CD8-positive, alpha-beta memory T cell (primary cell): ENCODE data around the gene DGKD. TPM values are rescaled to one million over a fixed set of nuclear protein-coding genes. Genes with fewer than 3 reads are reported as not detected.

Experiments
- CTCF ChIA-PET: fragments of 350-600 bp; sonication (Branson Sonifier 250); formaldehyde crosslinking; loops from one replicate; lab custom pipeline; 2021; ENCODE audit warnings: antibody characterized with exemption; lab: Charles Lee
- POLR2A ChIA-PET: fragments of 350-600 bp; sonication (Branson Sonifier 250); formaldehyde crosslinking; loops from one replicate; lab custom pipeline; 2021; ENCODE audit warnings: antibody characterized with exemption; lab: Charles Lee
- DNase-seq, 5 donors: peaks; one replicate each; pipeline versions ENCODE4 v3.0.0 to v3.0.0-alpha.2; 2020 to 2022; ENCODE audit warnings: mixed read lengths in 1 of 5
- H3K27ac ChIP-seq: one replicate; pipeline ENCODE4 v1.7.0; 2013; ENCODE audit warnings: low read depth, mild to moderate bottlenecking, low read length, moderate library complexity
- H3K27me3 ChIP-seq: 2 replicates; pipeline ENCODE4 v1.7.0; 2013; ENCODE audit warnings: low read length, mild to moderate bottlenecking; ENCODE audit not compliant: insufficient read depth, poor library complexity, severe bottlenecking
- H3K36me3 ChIP-seq: 2 replicates; pipeline ENCODE4 v1.7.0; 2013; ENCODE audit warnings: mild to moderate bottlenecking, low read length, moderate library complexity; ENCODE audit not compliant: insufficient read depth
- H3K4me1 ChIP-seq: 2 replicates; pipeline ENCODE4 v1.7.0; 2013; ENCODE audit warnings: mild to moderate bottlenecking, low read length, moderate library complexity; ENCODE audit not compliant: insufficient read depth
- H3K4me3 ChIP-seq: 2 replicates; pipeline ENCODE4 v1.7.0; 2013; ENCODE audit warnings: mild to moderate bottlenecking, low read length
- H3K9me3 ChIP-seq: 2 replicates; pipeline ENCODE4 v1.7.0; 2013; ENCODE audit warnings: mild to moderate bottlenecking, low read length
- H3K27ac Mint-ChIP-seq, 8 donors: one replicate each; pipeline ENCODE4 v1.8.0; 2020 to 2021; ENCODE audit warnings: mixed read lengths in 8 of 8, mild to moderate bottlenecking in 6 of 8, inconsistent platforms in 3 of 8, moderate library complexity in 3 of 8
- H3K27me3 Mint-ChIP-seq, 2 donors: one replicate each; pipeline ENCODE4 v1.8.0; 2020 to 2021; ENCODE audit warnings: mixed read lengths in 2 of 2, mild to moderate bottlenecking in 1 of 2, moderate library complexity in 1 of 2
- H3K36me3 Mint-ChIP-seq, 3 donors: one replicate each; pipeline ENCODE4 v1.8.0; 2020 to 2021; ENCODE audit warnings: mixed read lengths in 3 of 3, inconsistent platforms in 1 of 3, mild to moderate bottlenecking in 1 of 3
- H3K4me1 Mint-ChIP-seq, 3 donors: one replicate each; pipeline ENCODE4 v1.8.0; 2020 to 2021; ENCODE audit warnings: mixed read lengths in 3 of 3, inconsistent platforms in 1 of 3, mild to moderate bottlenecking in 1 of 3
- H3K4me3 Mint-ChIP-seq, 7 donors: one replicate each; pipeline ENCODE4 v1.8.0; 2020 to 2021; ENCODE audit warnings: mixed read lengths in 7 of 7, mild to moderate bottlenecking in 6 of 7, moderate library complexity in 4 of 7, inconsistent platforms in 2 of 7
- H3K9me3 Mint-ChIP-seq, 5 donors: one replicate each; pipeline ENCODE4 v1.8.0; 2020 to 2022; ENCODE audit warnings: mixed read lengths in 5 of 5, mild to moderate bottlenecking in 3 of 5, moderate library complexity in 2 of 5, inconsistent platforms in 1 of 5
- polyA plus RNA-seq: library from polyadenylated mRNA; unstranded; fragments of 300-500 nt; fragmentation: Illumina TruSeq; gene quantifications from one replicate; pipeline ENCODE4 v1.2.3, GENCODE V29; 2021
- total RNA-seq, 2 experiments: library from RNA; stranded (reverse); gene quantifications; one replicate each; pipeline ENCODE4 v1.2.3, GENCODE V29; 2021

Gene DGKD
- total and polyA plus RNA-seq, 3 experiments from 2014 or later, result 32.6 to 61.9 (median 54.2) TPM

DNA sequence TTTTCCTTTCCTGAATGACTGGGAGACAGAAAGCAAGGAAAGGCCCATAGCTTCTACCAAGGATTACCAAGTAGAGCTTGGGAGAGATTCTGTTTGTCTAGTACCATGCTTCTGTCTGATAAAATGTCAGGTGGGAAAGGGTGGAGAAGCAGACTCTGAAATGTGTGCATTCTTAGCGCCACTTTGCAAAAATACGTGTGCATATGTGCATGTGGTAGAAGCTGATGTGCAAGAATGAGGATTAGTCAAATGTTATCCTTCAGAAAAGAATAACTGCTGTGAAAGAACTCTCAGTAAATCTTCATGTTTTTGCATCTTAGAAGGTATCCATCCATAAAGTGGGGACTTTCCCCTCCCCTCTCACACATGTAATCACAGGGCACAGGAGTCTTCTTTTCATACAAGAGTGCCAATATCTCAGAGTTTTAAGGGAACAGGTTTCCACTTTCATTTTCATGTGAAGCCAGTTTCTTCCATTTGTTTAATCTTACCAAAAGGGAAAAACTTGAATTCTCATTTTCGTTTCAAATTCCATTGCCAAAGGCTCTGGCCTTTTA is 15.4 kb upstream of the DGKD start:
- Histone ChIP-seq H3K36me3 (no peaks in the 10 kb centered on the region), H3K27ac (no peak overlapping the region), H3K4me1 (peaks cover 15% of the 10 kb centered on the region), H3K4me3 (no peak overlapping the region), H3K9me3 (no peaks in the 10 kb centered on the region), H3K27me3 (no peaks in the 10 kb centered on the region)
- POLR2A ChIA-PET, result interaction anchor here (0.6 kb wide), 1 partner anchor 8 kb away, joined by 17 read pairs; no protein-coding TSS in a partner anchor
- Mint-ChIP-seq H3K36me3 (peaks cover 0 to 3% (median 2%) of the 10 kb centered on the region in 3 donors), H3K4me3 (no peak overlapping the region), H3K4me1 (peaks cover 3 to 27% (median 14%) of the 10 kb centered on the region in 3 donors), H3K27me3 (peaks cover 3% of the 10 kb centered on the region in 2 donors), H3K9me3 (no peaks in the 10 kb centered on the region), H3K27ac (no peak overlapping the region)
- no peak for DNase-seq
- CTCF ChIA-PET, result interaction anchor here (1.2 to 2.4 kb wide), 2 partner anchors 9 to 15 kb away, joined by 3 to 8 read pairs; partner anchors contain the start of gene DGKD

DNA sequence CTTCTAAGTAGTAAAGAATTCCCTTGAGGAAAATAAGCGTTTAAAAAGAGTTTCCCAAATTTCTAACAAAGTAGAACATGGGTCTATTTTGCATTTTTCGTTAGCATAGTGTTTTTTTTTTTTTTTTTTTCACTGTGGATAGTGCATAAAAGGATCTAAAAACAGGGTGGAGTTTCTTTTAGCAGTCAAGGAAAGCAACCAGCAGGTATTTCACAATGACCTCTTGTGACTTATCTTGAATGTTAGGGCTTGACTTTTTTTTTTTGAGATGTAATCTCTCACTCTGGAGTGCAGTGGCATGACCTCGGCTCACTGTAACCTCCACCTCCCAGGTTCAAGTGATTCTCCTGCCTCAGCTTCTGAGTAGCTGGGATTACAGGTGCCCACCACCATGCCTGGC is 14.9 kb upstream of the DGKD start:
- Histone ChIP-seq H3K9me3 (no peaks in the 10 kb centered on the region), H3K27ac (no peak overlapping the region), H3K27me3 (no peaks in the 10 kb centered on the region), H3K4me3 (no peak overlapping the region), H3K36me3 (no peaks in the 10 kb centered on the region), H3K4me1 (peaks cover 9% of the 10 kb centered on the region)
- Mint-ChIP-seq H3K27ac (no peak overlapping the region), H3K27me3 (peaks cover 3% of the 10 kb centered on the region in 2 donors), H3K4me1 (peaks cover 0 to 22% (median 9%) of the 10 kb centered on the region in 3 donors), H3K4me3 (no peak overlapping the region), H3K9me3 (no peaks in the 10 kb centered on the region), H3K36me3 (peaks cover 0 to 3% (median 2%) of the 10 kb centered on the region in 3 donors)
- DNase-seq, result no peak
- CTCF ChIA-PET, result interaction anchor here (1.1 to 2.4 kb wide), 2 partner anchors 14 kb away, joined by 3 to 8 read pairs; partner anchors contain the start of gene DGKD
- POLR2A ChIA-PET, result no interaction called here

DNA sequence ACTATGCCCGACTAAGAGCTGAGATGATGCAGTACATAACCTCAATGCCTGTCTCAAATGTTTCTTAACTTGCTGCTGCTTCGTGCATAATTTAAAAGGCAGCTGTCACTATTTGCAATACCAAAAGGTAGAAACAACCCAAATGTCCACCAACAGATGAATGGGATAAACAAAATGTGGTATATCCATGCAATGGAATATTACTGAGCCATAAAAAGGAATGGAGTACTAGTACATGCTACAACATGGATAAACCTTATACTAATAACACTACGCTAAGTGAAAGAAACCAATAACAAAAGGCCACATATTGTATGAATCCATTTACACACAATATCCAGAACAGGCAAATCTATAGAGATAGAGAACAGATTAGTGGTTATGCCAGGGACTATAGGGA is 13.0 kb upstream of the DGKD start:
- Histone ChIP-seq H3K36me3 (no peaks in the 10 kb centered on the region), H3K27ac (no peak overlapping the region), H3K4me1 (no peaks in the 10 kb centered on the region), H3K4me3 (no peak overlapping the region), H3K27me3 (no peaks in the 10 kb centered on the region), H3K9me3 (no peaks in the 10 kb centered on the region)
- H3K36me3 Mint-ChIP-seq, result peaks cover 0 to 3% (median 2%) of the 10 kb centered on the region in 3 donors
- ChIA-PET POLR2A (no interaction called here), CTCF (interaction anchor here (2.9 kb wide), 1 partner anchor 10 kb away, joined by 9 read pairs; no protein-coding TSS in a partner anchor)
- H3K4me1 Mint-ChIP-seq, result peaks cover 0 to 7% (median 0%) of the 10 kb centered on the region in 3 donors
- H3K27ac Mint-ChIP-seq, result no peak overlapping the region
- H3K9me3 Mint-ChIP-seq, result no peaks in the 10 kb centered on the region
- peaks cover 3% of the 10 kb centered on the region in 2 donors for H3K27me3 Mint-ChIP-seq
- DNase-seq, result no peak
- no peak overlapping the region for H3K4me3 Mint-ChIP-seq

- ChIA-PET POLR2A (no interaction called here), CTCF (interaction anchor here (0.6 to 2.9 kb wide), 3 partner anchors 11 to 52 kb away, joined by 3 to 9 read pairs (median 9); partner anchors contain the start of gene DGKD)
- Histone ChIP-seq H3K4me3 (no peak overlapping the region), H3K36me3 (no peaks in the 10 kb centered on the region), H3K4me1 (no peaks in the 10 kb centered on the region), H3K9me3 (no peaks in the 10 kb centered on the region), H3K27ac (no peak overlapping the region), H3K27me3 (no peaks in the 10 kb centered on the region)
- Mint-ChIP-seq H3K27me3 (peaks cover 3 to 5% of the 10 kb centered on the region in 2 donors), H3K36me3 (peaks cover 0 to 3% (median 3%) of the 10 kb centered on the region in 3 donors), H3K4me1 (peaks cover 0 to 7% (median 3%) of the 10 kb centered on the region in 3 donors), H3K27ac (no peak overlapping the region), H3K9me3 (no peaks in the 10 kb centered on the region), H3K4me3 (no peak overlapping the region)
- DNase-seq, result no peak
Observed at GRCh38 chr2:233342301-233342700, 12.0 kb upstream of the DGKD start.

GRCh38 chr2:233343171-233343705 is 11.1 kb upstream of the DGKD start:
- Mint-ChIP-seq H3K27ac (no peak overlapping the region), H3K4me1 (peaks cover 0 to 5% (median 4%) of the 10 kb centered on the region in 3 donors), H3K4me3 (no peak overlapping the region), H3K9me3 (no peaks in the 10 kb centered on the region), H3K36me3 (peaks cover 0 to 3% (median 3%) of the 10 kb centered on the region in 3 donors), H3K27me3 (peaks cover 0 to 2% of the 10 kb centered on the region in 2 donors)
- no peak overlapping the region for H3K4me3 ChIP-seq
- no peaks in the 10 kb centered on the region for H3K36me3 ChIP-seq
- no peak overlapping the region for H3K27ac ChIP-seq
- POLR2A ChIA-PET, result no interaction called here
- DNase-seq, result no peak
- no peaks in the 10 kb centered on the region for H3K9me3 ChIP-seq
- no peaks in the 10 kb centered on the region for H3K4me1 ChIP-seq
- H3K27me3 ChIP-seq, result no peaks in the 10 kb centered on the region
- CTCF ChIA-PET, result interaction anchor here (2.1 to 2.9 kb wide), 2 partner anchors 11 to 12 kb away, joined by 9 read pairs; partner anchors contain the start of gene DGKD

GRCh38 chr2:233346376-233346775 is 7.9 kb upstream of the DGKD start:
- H3K4me3 Mint-ChIP-seq, result peak overlapping the region in 1 of 7 donors; percentile 27
- ChIA-PET CTCF (interaction anchor here (1.0 to 2.1 kb wide), 4 partner anchors 9 to 78 kb away, joined by 3 to 5 read pairs (median 4); no protein-coding TSS in a partner anchor), POLR2A (no interaction called here)
- no peak overlapping the region for H3K27ac ChIP-seq
- H3K9me3 Mint-ChIP-seq, result no peaks in the 10 kb centered on the region
- H3K4me1 Mint-ChIP-seq, result peaks cover 13 to 20% (median 15%) of the 10 kb centered on the region in 3 donors
- no peaks in the 10 kb centered on the region for H3K27me3 ChIP-seq
- peaks cover 0 to 6% of the 10 kb centered on the region in 2 donors for H3K27me3 Mint-ChIP-seq
- H3K4me1 ChIP-seq, result no peaks in the 10 kb centered on the region
- H3K36me3 Mint-ChIP-seq, result peaks cover 0 to 3% (median 3%) of the 10 kb centered on the region in 3 donors
- H3K27ac Mint-ChIP-seq, result peak overlapping the region in 1 of 8 donors; percentile 61
- H3K9me3 ChIP-seq, result no peaks in the 10 kb centered on the region
- DNase-seq, result no peak
- H3K4me3 ChIP-seq, result no peak overlapping the region
- no peaks in the 10 kb centered on the region for H3K36me3 ChIP-seq

- H3K4me3 Mint-ChIP-seq, result no peak overlapping the region
- ChIA-PET POLR2A (interaction anchor here (0.8 kb wide), 1 partner anchor 15 kb away, joined by 3 read pairs; no protein-coding TSS in a partner anchor), CTCF (interaction anchor here (1.0 to 2.1 kb wide), 5 partner anchors 9 to 79 kb away, joined by 3 to 5 read pairs (median 4); no protein-coding TSS in a partner anchor)
- H3K4me3 ChIP-seq, result no peak overlapping the region
- H3K9me3 Mint-ChIP-seq, result no peaks in the 10 kb centered on the region
- no peaks in the 10 kb centered on the region for H3K27me3 ChIP-seq
- no peak overlapping the region for H3K27ac ChIP-seq
- peak overlapping the region in 1 of 8 donors; percentile 61 for H3K27ac Mint-ChIP-seq
- no peaks in the 10 kb centered on the region for H3K4me1 ChIP-seq
- peaks cover 13 to 21% (median 15%) of the 10 kb centered on the region in 3 donors for H3K4me1 Mint-ChIP-seq
- H3K36me3 Mint-ChIP-seq, result peaks cover 0 to 3% (median 3%) of the 10 kb centered on the region in 3 donors
- no peaks in the 10 kb centered on the region for H3K9me3 ChIP-seq
- H3K27me3 Mint-ChIP-seq, result peaks cover 0 to 6% of the 10 kb centered on the region in 2 donors
- no peaks in the 10 kb centered on the region for H3K36me3 ChIP-seq
- DNase-seq, result no peak
Observed at GRCh38 chr2:233346930-233347329, 7.4 kb upstream of the DGKD start.
